GM12878 (cell line): ENCODE data around the gene LRRC23. TPM values are rescaled to one million over a fixed set of nuclear protein-coding genes. Genes with fewer than 3 reads are reported as not detected.

Experiments
- ATAC-seq: fragments of 200-7000 bp; cut with Tn5 transposase; 3 replicates; pipeline ENCODE4 v1.9.1; 2020; ENCODE audit warnings: mild to moderate bottlenecking, moderate library complexity
- BruUV-seq: library from RNA; stranded (reverse); fragments of 400-500 nt; replicated peaks from 2 replicates; lab custom pipeline; 2021; lab: Mats Ljungman, UMichigan
- CTCF ChIA-PET: fragments of 300-600 bp; sonication (Branson Sonifier 250); formaldehyde crosslinking; extraction: SDS; loops from one replicate; lab custom pipeline; 2021; ENCODE audit warnings: inconsistent platforms; lab: Yijun Ruan, JAX
- POLR2A ChIA-PET: fragments of 350-600 bp; formaldehyde crosslinking; extraction: SDS; loops from one replicate; lab custom pipeline; 2021; ENCODE audit warnings: inconsistent platforms; lab: Charles Lee
- RAD21 ChIA-PET: fragments of 300-600 bp; sonication (Branson Sonifier 250); formaldehyde crosslinking; loops from one replicate; lab custom pipeline; 2023; ENCODE audit warnings: antibody characterized with exemption; ENCODE audit not compliant: unreplicated experiment; lab: Charles Lee
- SMC1A ChIA-PET: fragments of 300-600 bp; sonication (Branson Sonifier 250); formaldehyde crosslinking; loops from one replicate; lab custom pipeline; 2023; ENCODE audit not compliant: unreplicated experiment, uncharacterized antibody; lab: Charles Lee
- DNase-seq: peaks from one replicate; pipeline ENCODE4 v3.0.0-alpha.2; 2011; ENCODE audit warnings: low read depth, low spot score
- FAIRE-seq: peaks from 3 replicates; lab custom pipeline; 2011; peaks lifted over from hg19 to GRCh38; lab: Jason Lieb, UNC
- H2AFZ ChIP-seq: 2 replicates; pipeline ENCODE4 v1.6.0; 2011; ENCODE audit warnings: low read depth, low read length, control low read depth; ENCODE audit not compliant: control insufficient read depth
- H3K27ac ChIP-seq: 2 replicates; pipeline ENCODE4 v1.5.1; 2011; ENCODE audit warnings: control low read depth; ENCODE audit not compliant: control insufficient read depth, insufficient read depth
- H3K27me3 ChIP-seq, 2 experiments: replicated peaks in 1 of 2; 2 replicates each; pipeline versions ENCODE4 v1.6.0 to v1.6.1; 2011; ENCODE audit warnings: low read length in 1 of 2; ENCODE audit not compliant: control insufficient read depth in 2 of 2, insufficient read depth in 2 of 2
- H3K36me3 ChIP-seq, 2 experiments: 2 replicates each; pipeline ENCODE4 v1.5.1; 2011; ENCODE audit warnings: low read length in 1 of 2; ENCODE audit not compliant: control insufficient read depth in 2 of 2, insufficient read depth in 2 of 2
- H3K4me1 ChIP-seq: 2 replicates; pipeline ENCODE4 v1.6.1; 2011; ENCODE audit warnings: mild to moderate bottlenecking, low read length, moderate library complexity, mixed read lengths; ENCODE audit not compliant: control insufficient read depth, insufficient read depth
- H3K4me2 ChIP-seq: 2 replicates; pipeline ENCODE4 v1.6.0; 2011; ENCODE audit warnings: control low read depth; ENCODE audit not compliant: control insufficient read depth, insufficient read depth
- H3K4me3 ChIP-seq: fragments of 200-600 bp; sonication (generic); 2 replicates; pipeline ENCODE4 v1.5.1; 2016
- H3K79me2 ChIP-seq: 2 replicates; pipeline ENCODE4 v1.6.0; 2011; ENCODE audit warnings: low read length; ENCODE audit not compliant: control insufficient read depth, insufficient read depth
- H3K9ac ChIP-seq: 2 replicates; pipeline ENCODE4 v1.8.0; 2011; ENCODE audit warnings: low read length, control low read depth, mixed read lengths; ENCODE audit not compliant: control insufficient read depth, insufficient read depth
- H3K9me3 ChIP-seq: replicated peaks from 3 replicates; pipeline ENCODE4 v1.5.1; 2011; ENCODE audit warnings: mild to moderate bottlenecking, low read length; ENCODE audit not compliant: control insufficient read depth, insufficient read depth
- H4K20me1 ChIP-seq: 2 replicates; pipeline ENCODE4 v1.6.0; 2011; ENCODE audit not compliant: control insufficient read depth, insufficient read depth
- HDAC2 ChIP-seq: fragments of 200-600 bp; sonication (generic); IDR thresholded peaks from 2 replicates; pipeline ENCODE4 v1.6.1; 2017
- ZNF592 ChIP-seq: fragments of 450-650 bp; IDR thresholded peaks from 2 replicates; pipeline ENCODE4 v1.6.1; 2017; ENCODE audit warnings: mild to moderate bottlenecking, moderate library complexity
- WGBS: methylation state at CpG from one replicate; pipeline ENCODE4 v1.1.6; 2016; ENCODE audit warnings: low lambda C conversion rate; ENCODE audit not compliant: insufficient replicate concordance, insufficient coverage; ENCODE audit errors: missing lambda C conversion rate; 5-methylcytosine and 5-hydroxymethylcytosine counted together
- in situ Hi-C: fragments of 300-500 bp; cut with MboI; formaldehyde crosslinking; loops from 9 replicates; pipeline ENCODE4 v1.14.3; 2018; ENCODE audit warnings: mixed read lengths
- intact Hi-C: fragments of 100-400 bp; cut with micrococcal nuclease; formaldehyde crosslinking; loops from one replicate; pipeline ENCODE4 v1.14.2; 2022; ENCODE audit not compliant: unreplicated experiment
- polyA plus RNA-seq, 11 experiments: library from polyadenylated mRNA; depleted of rRNA in 4 of 11; unstranded in 6 of 11; stranded (reverse) in 5 of 11; fragments of >200 nt; fragmentation: Nextera tagmentation in 4 of 11; fragmentation: Illumina TruSeq in 1 of 11; extraction: Ambion mirVana in 4 of 11; extraction: Trizol in 1 of 11; gene quantifications; 1 replicate in 1 of 11; 2 replicates in 10 of 11; pipeline versions ENCODE4 v1.2.1 to v1.2.3, GENCODE V29; 2011 to 2016; ENCODE audit warnings: inconsistent platforms in 2 of 11, missing spikeins in 2 of 11, low read depth in 1 of 11
- total RNA-seq, 4 experiments: library from RNA; depleted of rRNA in 3 of 4; stranded (reverse); fragments of >200 nt in 3 of 4; fragmentation: Illumina TruSeq in 1 of 4; extraction: Trizol in 1 of 4; gene quantifications; 2 replicates each; pipeline versions ENCODE4 v1.2.1 to v1.2.3, GENCODE V29; 2013 to 2021

The LRRC23 gene
- total and polyA plus RNA-seq, 10 of the 15 experiments (the other 5 are each of a cell fraction or from before 2014, with no cell fraction given): 1.4 to 6.9 (median 3.4) TPM

GRCh38 chr12:6894321-6894720 lies 10.3 kb upstream of the LRRC23 start:
- H3K79me2 ChIP-seq: no peaks in the 10 kb centered on the region
- in situ Hi-C loops: no loop called here
- no peak for TF ChIP-seq HDAC2
- no peak for TF ChIP-seq ZNF592
- ChIA-PET SMC1A (no interaction called here), CTCF (interaction anchor here (1.4 to 6.1 kb wide), 2 partner anchors 9 to 24 kb away, joined by 4 to 121 read pairs; partner anchors contain the start of genes SPSB2 and TPI1), POLR2A (no interaction called here), RAD21 (no interaction called here)
- FAIRE-seq: no peak
- H3K27me3 ChIP-seq: no peaks in the 10 kb centered on the region
- no peak for DNase-seq
- peaks cover 12% of the 10 kb centered on the region for H3K4me1 ChIP-seq
- 70% methylated on average over 3 of the region's 3 CpGs for WGBS
- no peak overlapping the region for H3K9ac ChIP-seq
- H3K36me3 ChIP-seq: no peaks in the 10 kb centered on the region
- H3K9me3 ChIP-seq: no peaks in the 10 kb centered on the region
- intact Hi-C loops: no loop called here
- H2AFZ ChIP-seq: no peak overlapping the region
- no peaks in the 10 kb centered on the region for H4K20me1 ChIP-seq
- no TSS peak for BruUV-seq
- no peak overlapping the region for H3K4me2 ChIP-seq
- ATAC-seq: no peak
- no peak overlapping the region for H3K4me3 ChIP-seq
- no peak overlapping the region for H3K27ac ChIP-seq
